SK-MEL-5 (cell line): ENCODE results near the gene PSMB7. TPM values are rescaled to one million over a fixed set of nuclear protein-coding genes. Genes with fewer than 3 reads are reported as not detected.

Experiments used
- DNase-seq: peaks from one replicate; pipeline ENCODE4 v3.0.0-alpha.2; 2016; ENCODE audit warnings: low read depth, low spot score
- in situ Hi-C: cut with HindIII; loops from 2 replicates; pipeline ENCODE4 v1.10.0; 2016; ENCODE audit warnings: low sequenced_read_pairs, high pct_unique_total_duplicates, low pct_unique_long_range_greater_than_20kb
- total RNA-seq: library from RNA; depleted of rRNA; stranded (reverse); fragments of >200 nt; shearing (Covaris generic); gene quantifications from 2 replicates; pipeline ENCODE4 v1.2.3, GENCODE V29; 2014

Gene PSMB7
- total RNA-seq, 1 experiment from 2014 or later, result 422 TPM

DNA sequence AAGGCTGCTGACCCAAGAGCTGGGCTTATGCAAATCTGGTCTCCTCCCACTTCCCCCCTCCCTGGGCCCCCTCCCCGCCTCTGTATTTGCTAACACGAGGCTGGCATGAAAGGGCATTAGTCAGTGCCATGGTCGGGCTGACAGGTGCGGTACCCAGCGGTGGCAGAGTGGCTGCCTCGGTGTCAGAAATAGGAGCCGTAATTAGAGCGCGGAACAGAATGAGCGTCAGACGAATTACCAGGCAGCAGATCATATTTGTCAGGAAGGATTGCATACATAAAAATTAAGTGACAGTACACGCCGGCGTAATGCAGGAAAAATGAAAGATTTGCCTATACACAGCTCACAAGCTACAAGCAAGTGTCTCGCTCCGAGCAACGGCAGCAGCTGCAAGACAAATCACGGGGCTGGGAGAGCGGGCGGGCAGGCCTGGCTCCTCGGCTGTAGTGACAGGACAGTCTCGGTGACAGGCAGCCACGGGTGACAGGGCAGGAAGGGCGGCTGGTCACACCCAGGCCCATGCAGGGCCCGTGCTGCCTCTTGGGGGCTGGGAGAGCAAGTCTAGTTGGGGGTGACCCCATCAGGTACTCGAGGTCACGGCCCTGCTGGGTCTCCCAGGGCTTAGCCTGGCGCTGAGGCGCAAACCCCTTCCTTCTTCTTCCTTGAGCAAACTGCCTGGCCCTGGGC lies 85.1 kb downstream of the PSMB7 start:
- DNase-seq, result no peak
- in situ Hi-C loops, result no loop called here

DNA sequence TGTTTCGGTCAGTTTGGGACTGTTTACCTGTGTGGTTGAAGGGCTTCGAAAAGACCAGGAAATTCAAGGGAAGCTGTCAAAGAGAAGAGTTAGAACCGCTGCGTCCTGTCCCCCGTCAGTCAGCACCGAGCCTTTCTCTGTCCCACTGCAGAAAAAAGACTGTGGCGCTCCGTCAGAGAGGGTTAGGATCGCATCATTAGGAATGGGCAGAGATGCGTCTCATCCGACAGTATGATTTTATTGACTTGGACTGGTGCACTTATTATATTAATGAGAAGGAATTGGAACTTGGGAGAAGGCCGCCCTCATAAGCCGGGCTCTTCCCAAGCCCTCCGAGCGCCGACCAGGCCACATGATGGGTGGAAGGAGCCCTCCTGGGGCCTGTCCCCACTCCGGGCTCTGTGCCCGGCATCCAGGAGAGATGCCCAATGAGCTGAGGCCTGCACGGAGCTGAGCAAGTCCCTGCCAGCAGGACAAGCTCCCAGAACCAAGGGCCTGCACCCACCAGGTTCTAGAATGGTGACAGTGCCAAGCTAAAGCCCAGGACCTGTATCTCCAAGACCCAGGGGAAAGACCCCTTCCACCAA lies 85.9 kb downstream of the PSMB7 start:
- in situ Hi-C loops, result no loop called here
- DNase-seq, result no peak

DNA sequence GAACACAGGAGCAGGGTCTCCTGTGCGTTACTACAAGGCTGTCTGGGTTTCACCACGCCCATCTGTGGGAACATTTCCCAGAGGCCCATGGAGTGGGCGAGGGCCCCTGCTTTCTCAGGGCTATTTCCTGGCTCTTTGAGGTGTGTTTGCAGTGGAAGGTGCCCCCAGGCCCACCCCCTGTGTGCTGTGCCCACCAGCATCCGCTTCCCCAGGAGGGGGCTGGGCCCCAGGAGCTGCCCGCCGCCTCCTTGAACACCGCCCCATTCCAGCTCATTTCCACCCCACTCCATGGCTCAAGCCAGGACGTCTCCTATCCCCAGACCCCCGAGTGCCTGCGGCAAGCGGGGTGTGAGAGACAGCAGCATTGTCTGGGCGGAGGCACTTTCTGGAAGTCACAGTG lies 87.0 kb downstream of the PSMB7 start:
- in situ Hi-C loops, result no loop called here
- DNase-seq, result no peak

DNA sequence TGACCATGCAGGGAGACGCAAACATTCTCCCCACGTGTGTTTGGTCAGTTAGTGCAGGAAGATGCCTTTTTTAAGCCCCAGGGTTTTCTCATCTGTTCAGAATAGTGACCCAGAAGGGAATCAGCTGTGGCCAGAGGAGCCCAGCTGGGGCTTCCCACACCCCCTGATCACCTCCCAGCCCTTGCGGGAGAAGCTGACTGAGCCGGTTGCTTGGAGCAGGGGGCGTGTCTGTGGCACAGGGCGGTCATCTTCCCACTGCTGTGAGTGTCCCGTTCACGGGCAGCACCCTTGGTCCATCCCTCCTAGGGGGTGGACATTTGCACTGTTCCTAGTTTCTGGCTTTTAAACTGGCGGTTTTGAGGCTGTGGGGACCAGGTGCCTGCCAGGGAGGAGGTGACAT lies 87.8 kb downstream of the PSMB7 start:
- in situ Hi-C loops, result no loop called here
- DNase-seq, result no peak

DNA sequence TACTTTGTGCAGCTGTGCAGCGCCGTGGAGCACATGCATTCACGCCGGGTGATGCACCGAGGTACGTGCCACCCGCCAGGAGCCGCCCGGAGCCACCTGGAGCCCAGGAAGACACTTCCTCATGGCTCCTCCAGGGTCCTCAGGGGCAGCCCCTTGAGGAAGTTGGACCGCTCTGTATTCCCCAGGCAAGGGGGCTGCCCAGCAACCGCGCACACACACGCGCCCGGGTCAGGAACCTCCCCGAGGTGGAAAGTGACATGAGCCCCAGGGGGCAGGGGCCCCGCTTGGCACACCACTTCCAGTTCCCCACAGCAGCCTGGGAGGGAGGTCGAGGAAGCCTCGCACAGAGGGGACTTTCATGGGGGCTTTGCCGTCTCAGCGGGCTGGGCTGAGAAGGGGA lies 88.9 kb downstream of the PSMB7 start:
- in situ Hi-C loops, result no loop called here
- DNase-seq, result no peak

DNA sequence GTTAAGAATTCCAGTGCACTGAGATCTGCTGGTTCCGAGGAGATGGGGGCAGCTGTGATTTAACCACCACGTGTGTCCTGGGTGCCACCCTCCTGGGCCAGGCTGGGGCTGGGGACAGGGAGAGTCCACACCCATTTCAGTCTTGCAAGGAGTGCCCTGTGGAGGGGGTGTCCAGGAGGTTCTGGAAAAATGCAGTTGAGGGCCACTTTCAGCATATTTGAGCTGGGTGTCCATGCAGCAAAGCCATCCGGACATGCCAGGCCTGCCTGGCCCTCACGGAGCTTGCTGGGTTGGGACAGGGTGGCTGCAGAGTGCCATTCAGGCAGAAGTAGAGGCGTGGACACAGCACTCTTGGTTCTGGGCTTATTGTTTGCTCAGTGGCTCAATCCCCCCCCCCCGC lies 89.4 kb downstream of the PSMB7 start:
- in situ Hi-C loops, result no loop called here
- no peak for DNase-seq

DNA sequence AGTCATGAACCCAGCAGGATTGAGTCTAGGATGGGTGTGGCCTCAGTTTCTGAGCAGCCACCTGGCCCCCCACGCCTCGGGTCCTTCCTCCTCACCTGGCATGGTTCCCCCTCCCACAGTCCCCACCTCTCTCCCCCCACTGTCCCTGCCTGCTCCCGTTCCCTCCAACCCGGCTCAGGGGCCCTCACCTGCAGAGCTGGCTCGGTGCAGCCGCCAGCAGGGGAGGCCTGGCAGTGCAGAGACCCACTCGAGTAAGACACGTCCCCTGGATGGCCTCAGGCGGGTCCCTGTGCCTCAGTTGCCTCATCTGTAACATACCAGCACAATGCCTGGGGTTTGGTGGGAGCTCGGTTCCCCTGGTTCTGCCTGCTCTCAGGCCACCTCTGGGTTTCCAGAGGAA lies 91.3 kb downstream of the PSMB7 start:
- in situ Hi-C loops, result no loop called here
- DNase-seq, result no peak

DNA sequence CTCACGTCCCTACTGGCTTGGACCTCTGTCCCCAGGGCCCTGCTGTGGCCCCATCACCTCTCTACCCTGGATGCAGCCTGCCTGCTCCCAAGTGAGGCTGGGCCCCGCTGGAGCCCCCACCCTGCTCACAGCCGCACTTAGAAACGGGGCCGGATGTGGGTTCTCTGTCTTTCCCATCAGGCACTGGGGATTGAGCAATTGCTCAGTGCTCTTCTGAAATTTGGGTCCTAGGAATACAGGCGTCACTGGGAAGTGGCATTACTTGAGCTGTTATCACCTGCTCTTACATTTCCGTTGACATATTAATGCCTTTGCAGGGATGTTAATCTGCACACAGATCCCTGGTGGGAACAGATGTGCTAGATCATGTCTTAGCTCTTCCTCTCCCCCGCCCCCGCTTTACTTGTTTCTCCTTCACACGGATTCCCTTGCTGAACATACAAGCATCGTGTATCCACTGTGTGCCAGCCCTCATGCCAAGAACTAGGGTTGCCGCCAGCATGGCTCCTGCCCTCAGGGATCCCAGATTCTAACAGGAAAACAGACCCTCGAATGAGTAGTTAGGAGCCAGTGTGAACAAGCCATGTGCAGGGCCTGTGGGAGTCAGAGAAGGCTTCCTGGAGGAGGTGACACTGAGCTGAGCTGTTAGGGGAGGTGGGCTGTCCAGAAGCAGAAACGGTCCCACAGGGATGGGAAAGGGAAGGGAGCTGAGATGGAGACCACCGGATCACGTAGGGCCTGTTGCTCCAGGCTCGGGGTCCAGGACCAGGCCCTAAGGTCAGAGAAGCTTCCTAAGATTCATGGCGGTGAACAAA lies 92.4 kb downstream of the PSMB7 start:
- no peak for DNase-seq
- in situ Hi-C loops, result no loop called here

DNA sequence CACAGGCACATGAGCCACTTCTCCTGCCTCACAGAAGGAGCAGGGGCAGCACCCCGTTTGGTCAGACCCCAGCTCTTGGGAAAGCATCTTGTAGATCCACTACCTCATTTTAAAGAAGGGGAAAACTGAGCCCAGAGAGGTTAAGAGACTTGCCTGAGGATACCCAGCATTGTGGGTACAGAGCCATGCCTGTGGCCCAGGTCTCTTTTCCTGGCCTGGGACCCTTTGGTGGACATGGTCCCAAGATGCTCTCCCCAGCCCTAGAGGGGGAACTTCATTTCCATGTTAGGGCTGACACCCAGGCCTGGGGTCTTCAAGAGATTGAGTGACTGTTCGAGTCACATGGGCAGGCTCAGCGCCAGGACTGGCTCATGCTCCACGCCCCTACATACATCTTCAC lies 93.3 kb downstream of the PSMB7 start:
- in situ Hi-C loops, result no loop called here
- no peak for DNase-seq

DNA sequence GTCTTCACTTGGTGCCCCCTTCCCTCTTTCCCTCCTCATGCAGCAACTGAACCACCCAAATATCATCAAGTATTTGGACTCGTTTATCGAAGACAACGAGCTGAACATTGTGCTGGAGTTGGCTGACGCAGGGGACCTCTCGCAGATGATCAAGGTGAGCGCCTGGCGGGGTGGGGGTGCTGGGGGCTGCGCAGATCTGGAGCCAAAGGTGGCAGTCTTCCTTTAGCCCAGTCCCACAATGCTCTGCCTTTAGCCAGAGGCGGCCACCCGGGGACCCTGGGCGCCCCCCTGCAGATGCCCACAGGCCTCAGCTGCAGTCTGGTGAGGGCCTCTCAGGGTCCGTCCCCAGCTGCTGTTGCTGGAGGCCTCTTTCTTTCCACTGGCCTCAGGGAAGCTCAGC lies 93.8 kb downstream of the PSMB7 start:
- no peak for DNase-seq
- in situ Hi-C loops, result no loop called here

DNA sequence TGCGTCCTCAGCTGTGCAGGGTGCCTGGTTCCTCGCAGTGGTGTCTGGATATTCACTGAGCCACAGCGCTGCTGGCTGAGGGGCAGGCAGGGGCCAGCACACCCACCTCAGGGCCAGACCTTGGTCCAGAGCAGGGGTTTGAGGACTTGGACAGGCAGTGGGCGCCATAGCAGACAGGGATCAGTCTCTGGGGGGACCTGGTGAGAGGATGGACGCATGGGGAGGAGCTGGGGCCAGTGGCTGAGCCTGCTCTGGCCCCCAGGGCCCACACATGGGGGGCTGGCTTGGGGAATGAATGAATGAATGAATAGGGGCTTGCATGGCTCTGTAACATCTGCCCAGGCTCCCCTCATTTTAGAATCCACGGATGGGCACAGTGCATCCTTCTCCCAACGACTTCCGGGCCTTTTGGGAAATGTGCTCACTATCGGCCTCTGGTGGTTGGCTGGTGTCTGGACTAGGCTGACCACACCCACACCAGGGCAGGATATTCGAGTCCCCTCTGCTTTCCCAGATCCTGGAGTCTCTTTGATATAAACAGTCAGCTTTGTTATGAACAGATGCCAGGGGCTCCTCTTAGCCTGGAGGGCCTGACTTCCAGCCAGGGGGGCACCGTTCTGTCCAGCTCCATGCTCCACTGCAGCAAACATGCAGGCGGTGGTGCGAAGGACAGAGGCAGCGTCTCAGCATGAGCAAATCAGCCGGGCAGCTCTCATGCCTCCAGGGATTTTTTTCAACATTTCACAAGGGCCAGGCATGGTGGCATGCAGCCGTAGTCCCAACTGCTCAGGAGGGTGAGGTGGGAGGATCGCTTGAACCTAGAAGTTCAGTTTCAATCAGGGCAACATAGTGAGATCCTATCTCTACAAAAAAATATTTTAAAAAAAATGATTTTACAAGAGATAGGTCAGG lies 94.9 kb downstream of the PSMB7 start:
- in situ Hi-C loops, result no loop called here

DNA sequence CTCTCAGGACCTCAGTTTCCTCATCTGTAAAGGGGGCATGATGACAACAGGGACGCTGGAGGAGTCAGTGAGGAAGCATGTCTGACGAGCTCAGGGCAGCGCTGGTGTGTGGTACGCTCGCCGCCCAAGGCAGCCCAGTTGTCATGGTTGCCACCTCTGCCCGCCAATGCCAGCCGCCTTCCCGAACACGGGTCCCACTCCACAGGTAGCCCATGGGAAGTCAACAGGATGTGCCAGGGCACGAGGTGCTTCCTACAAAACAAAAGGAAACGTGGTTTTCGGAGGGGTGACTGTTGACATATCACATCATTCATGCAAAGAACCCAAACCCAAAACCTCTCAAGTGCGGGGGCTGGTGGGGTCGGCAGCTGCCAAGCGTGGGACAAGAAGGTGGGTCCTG lies 99.4 kb downstream of the PSMB7 start:
- no peak for DNase-seq
- in situ Hi-C loops, result no loop called here

More for the DNA sequence above, 94.9 kb downstream of the PSMB7 start:
- peak; percentile 84 for DNase-seq

DNA sequence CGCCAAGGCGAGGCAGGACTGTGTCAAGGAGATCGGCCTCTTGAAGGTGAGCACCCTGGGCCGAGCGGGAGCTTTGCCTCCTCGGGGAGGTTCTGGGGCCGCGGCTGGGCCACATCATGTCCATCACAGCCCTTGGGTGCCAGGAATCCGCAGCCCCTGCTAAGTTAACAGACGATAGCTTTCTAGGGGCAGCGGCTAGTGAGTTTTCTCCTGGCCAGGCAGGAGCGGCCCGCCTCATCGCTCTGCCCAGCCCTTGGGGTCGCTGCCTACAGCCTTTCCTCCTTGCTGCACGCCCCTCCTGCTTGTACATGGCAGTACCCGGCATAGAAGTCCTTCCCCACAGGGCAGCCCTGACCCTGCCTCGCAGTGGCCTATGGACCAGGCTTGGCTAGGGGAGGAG lies 101.3 kb downstream of the PSMB7 start:
- DNase-seq, result no peak
- in situ Hi-C loops, result no loop called here

DNA sequence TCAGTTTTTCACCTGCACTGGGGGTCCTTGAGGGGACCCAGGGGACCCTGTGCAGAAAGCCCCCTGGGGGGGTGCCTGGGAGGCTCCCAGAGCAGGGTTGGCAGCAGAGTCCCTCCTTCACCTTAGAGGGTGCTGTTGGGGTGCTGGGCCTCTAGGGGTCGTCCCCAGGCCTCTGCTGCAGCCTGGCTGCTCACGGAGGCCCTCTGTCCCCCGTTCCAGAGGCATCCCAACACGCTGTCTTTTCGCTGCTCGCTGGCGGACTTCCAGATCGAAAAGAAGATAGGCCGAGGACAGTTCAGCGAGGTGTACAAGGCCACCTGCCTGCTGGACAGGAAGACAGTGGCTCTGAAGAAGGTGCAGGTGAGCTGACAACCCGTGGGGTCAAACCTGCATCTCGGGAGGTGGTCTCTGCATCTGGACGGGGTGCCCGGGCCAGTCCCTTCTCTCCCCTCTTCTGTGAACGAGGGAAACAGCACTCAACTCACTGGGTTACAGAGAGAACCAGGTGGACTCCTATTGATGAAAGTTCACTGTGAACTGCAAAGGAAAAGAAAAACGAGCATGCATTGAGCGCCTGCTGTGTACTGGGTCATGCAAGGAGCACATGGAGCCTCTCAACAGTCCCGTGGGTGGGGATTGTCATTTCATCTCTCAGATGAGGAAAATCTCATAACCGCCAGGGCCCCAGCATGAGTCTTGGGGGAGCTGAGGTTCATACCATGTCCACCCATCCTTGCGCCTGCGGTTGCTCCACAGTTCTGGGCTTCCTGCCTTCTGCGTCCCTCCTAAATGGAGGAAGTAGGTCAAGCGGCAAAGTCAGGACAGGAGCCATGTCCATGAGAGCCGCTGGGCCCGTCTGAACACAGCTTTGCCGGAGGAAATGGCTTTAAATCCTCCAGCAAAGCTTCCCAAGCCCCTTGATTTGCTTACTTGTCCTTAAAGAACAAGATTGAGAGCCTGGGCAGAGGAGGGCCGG lies 102.7 kb downstream of the PSMB7 start:
- in situ Hi-C loops, result no loop called here
- no peak for DNase-seq

DNA sequence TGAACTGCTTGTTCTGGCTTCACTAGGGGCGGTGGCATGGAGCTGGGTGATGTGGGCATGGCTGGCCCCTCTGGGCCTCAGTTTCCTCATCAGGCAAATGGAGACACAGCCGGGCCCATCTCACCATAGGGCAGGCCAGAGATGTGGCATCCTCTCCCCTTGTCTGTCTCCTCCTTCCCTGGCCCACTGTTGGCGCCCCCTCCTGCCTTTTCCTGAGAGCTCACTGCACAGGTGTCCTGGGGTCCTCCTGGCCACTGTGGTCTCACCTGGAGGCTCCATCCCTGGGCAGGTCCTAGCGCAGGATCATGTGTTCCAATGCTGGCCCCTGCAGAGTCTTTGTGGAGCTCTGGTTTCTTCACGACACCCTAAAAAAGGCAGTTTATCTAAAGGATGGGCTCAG lies 104.0 kb downstream of the PSMB7 start:
- in situ Hi-C loops, result no loop called here
- no peak for DNase-seq

DNA sequence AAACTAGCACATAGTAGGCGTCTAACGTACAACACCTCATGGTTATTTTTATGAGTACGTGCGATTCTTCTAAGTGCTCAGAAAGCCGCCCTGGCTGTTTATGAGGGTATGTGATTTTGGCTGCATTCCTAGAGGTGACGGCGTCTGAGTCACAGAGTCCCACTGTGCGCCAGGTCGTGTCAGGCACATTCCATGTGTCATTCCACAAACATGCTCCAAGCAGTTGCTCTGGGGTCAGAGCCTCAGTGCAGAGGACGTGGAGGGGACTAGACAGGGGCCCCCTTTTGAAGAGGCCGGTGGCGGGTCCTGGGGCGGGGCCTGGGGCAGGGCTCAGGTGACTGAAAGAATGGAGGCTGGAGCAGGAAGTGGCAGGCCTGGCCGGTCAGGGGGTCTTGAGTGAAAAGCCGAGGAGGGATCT lies 105.6 kb downstream of the PSMB7 start:
- in situ Hi-C loops, result no loop called here
- DNase-seq, result no peak
